Measurements from ENCODE around the gene CYB561D1.

The CYB561D1 gene

GRCh38 chr1:109474697-109475096 lies 19.2 kb upstream of the CYB561D1 start:
- Histone ChIP-seq H3K27me3 (ENCODE audit: insufficient read depth, poor library complexity, severe bottlenecking) (peaks cover 9% of the 10 kb centered on the region), H3K27ac (replicated peaks) (no peak overlapping the region), H3K4me3 (replicated peaks; ENCODE audit: insufficient read depth, low read length) (no peak overlapping the region)
- no peak for DNase-seq (ENCODE audit: low read depth in 1 of 2, low spot score in 1 of 2)
- TF ChIP-seq REST (IDR thresholded peaks at IDR 0.05; ENCODE audit: insufficient replicate concordance, low read depth) (no peak), CTCF (IDR thresholded peaks at IDR 0.05; ENCODE audit: insufficient read depth, low read length) (no peak), POLR2AphosphoS5 (IDR thresholded peaks at IDR 0.05; ENCODE audit: low read depth) (no peak), SPI1 (IDR thresholded peaks at IDR 0.05; ENCODE audit: borderline replicate concordance, low read depth) (no peak), GABPA (IDR thresholded peaks at IDR 0.05; ENCODE audit: low read depth) (no peak)

- no peak overlapping the region for H3K27ac ChIP-seq (replicated peaks)
- peaks cover 3% of the 10 kb centered on the region for H3K27me3 ChIP-seq (ENCODE audit: insufficient read depth, poor library complexity, severe bottlenecking)
- H3K4me3 ChIP-seq (replicated peaks; ENCODE audit: insufficient read depth, low read length): no peak overlapping the region
- TF ChIP-seq REST (IDR thresholded peaks at IDR 0.05; ENCODE audit: insufficient replicate concordance, low read depth) (no peak), POLR2AphosphoS5 (IDR thresholded peaks at IDR 0.05; ENCODE audit: low read depth) (no peak), CTCF (IDR thresholded peaks at IDR 0.05; ENCODE audit: insufficient read depth, low read length) (no peak), GABPA (IDR thresholded peaks at IDR 0.05; ENCODE audit: low read depth) (no peak), SPI1 (IDR thresholded peaks at IDR 0.05; ENCODE audit: borderline replicate concordance, low read depth) (no peak)
- DNase-seq (ENCODE audit: low read depth in 1 of 2, low spot score in 1 of 2): no peak
Measured at GRCh38 chr1:109475261-109475660, 18.6 kb upstream of the CYB561D1 start.

- Histone ChIP-seq H3K27ac (replicated peaks) (no peak overlapping the region), H3K4me3 (replicated peaks; ENCODE audit: insufficient read depth, low read length) (no peak overlapping the region), H3K27me3 (ENCODE audit: insufficient read depth, poor library complexity, severe bottlenecking) (peaks cover 4% of the 10 kb centered on the region)
- TF ChIP-seq REST (IDR thresholded peaks at IDR 0.05; ENCODE audit: insufficient replicate concordance, low read depth): no peak
- TF ChIP-seq POLR2AphosphoS5 (IDR thresholded peaks at IDR 0.05; ENCODE audit: low read depth): no peak
- TF ChIP-seq GABPA (IDR thresholded peaks at IDR 0.05; ENCODE audit: low read depth): no peak
- TF ChIP-seq SPI1 (IDR thresholded peaks at IDR 0.05; ENCODE audit: borderline replicate concordance, low read depth): no peak
- TF ChIP-seq CTCF (IDR thresholded peaks at IDR 0.05; ENCODE audit: insufficient read depth, low read length): no peak
- DNase-seq (ENCODE audit: low read depth in 1 of 2, low spot score in 1 of 2): no peak
Measured at GRCh38 chr1:109476825-109477224, 17.1 kb upstream of the CYB561D1 start.

Data from HL-60 (cell line).